Epidermal melanocyte (primary cell): ENCODE results near the gene PBX2.
A peak's percentile ranks its signal among the peaks of the same experiment; 100 is the strongest.
"Not testable (repeated sequence)": the region's sequence is repeated elsewhere in the genome, so short reads cannot be mapped to it uniquely, and the experiment has no call there.

ENCODE experiments used
- DNase-seq: peaks from one replicate; pipeline ENCODE4 v3.0.0; 2011; ENCODE audit warnings: low spot score; ENCODE audit not compliant: insufficient read length

Gene PBX2

GRCh38 chr6:32187725-32188380 is 2.1 kb downstream of the PBX2 start:
- not testable (repeated sequence) for DNase-seq

DNA sequence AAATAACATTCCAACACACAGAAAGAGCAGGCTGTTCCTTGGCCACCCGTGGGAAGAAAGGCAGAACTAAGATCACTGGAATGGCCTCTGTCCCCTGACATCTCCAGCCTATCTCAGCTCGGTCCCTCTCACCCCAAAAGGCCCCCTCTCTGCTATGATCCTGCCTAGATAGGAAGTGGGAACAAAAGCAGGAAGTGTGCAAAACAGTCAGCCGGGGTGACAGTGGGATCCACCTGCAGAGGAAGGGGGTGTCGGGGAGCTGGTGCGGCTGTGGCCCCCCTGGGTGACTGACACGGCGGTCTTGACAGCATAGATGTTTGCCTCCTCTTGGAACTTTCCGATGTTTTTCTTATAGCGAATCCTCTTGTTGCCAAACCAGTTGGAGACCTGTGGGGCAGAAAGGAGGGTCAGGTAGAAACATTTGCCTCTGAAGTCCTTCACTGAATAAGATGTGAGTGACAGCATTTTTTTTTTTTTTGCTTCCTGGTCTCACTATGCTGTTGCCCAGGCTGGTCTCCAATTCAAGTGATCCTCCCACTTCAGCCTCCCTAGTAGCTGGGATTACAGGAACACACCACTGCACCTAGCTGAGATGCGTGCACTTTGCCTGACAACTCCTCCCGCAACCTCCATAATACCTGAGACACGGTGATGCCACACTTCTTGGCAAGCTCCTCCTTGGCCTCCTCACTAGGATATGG is 2.8 kb downstream of the PBX2 start:
- DNase-seq, result no peak

GRCh38 chr6:32186151-32186840 is 3.7 kb downstream of the PBX2 start:
- not testable (repeated sequence) for DNase-seq

DNA sequence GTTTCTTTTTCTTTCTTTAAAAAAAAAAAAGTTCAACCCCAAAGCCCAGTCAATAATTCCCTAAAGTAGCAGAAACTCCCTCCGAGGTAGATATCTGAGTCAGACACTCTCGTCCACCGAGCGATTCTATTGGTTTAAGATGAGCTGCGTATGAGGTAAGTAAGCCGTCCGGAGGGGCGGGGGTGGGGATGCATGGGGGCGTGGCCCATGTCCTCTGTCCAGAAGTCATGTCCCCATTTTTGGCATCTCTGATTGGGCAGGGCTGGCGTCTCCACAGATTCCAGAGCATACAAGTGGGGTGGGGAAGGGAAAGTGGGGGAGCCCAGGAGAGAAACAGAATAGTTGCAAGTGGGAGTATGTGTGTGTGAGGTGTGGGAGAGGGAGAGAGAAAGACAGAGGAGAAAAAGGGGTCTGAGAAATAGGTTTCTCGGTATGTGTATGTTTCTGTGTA is 4.3 kb downstream of the PBX2 start:
- not testable (repeated sequence) for DNase-seq

GRCh38 chr6:32184084-32184640 is 5.8 kb downstream of the PBX2 start, which contains the start of gene AGER:
Gene AGER, minus strand, starts transcription at chr6:32184253. Its CDS starts 31 bp downstream, at chr6:32184222.
- no peak for DNase-seq

- no peak for DNase-seq
These were observed 6.4 kb downstream of the PBX2 start for GRCh38 chr6:32183483-32184083.

DNA sequence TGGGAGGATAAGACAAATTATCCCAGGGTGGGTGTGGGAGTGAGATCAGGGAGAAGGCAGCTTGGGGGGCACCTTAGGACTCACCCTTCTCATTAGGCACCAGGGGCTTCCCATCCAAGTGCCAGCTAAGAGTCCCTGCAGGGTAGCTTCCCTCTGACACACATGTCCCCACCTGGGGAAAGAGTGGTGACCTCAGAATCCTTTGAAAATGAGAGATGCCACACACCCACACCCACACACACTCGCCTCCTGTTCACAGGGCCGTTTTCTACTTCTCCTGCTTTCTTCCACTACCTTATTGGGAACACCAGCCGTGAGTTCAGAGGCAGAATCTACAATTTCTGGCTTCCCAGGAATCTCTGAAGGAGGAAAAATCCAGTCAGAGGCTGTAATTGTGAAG is 7.0 kb downstream of the PBX2 start:
- DNase-seq, result no peak

- DNase-seq, result no peak
These were observed 7.4 kb downstream of the PBX2 start for GRCh38 chr6:32182555-32182981.

DNA sequence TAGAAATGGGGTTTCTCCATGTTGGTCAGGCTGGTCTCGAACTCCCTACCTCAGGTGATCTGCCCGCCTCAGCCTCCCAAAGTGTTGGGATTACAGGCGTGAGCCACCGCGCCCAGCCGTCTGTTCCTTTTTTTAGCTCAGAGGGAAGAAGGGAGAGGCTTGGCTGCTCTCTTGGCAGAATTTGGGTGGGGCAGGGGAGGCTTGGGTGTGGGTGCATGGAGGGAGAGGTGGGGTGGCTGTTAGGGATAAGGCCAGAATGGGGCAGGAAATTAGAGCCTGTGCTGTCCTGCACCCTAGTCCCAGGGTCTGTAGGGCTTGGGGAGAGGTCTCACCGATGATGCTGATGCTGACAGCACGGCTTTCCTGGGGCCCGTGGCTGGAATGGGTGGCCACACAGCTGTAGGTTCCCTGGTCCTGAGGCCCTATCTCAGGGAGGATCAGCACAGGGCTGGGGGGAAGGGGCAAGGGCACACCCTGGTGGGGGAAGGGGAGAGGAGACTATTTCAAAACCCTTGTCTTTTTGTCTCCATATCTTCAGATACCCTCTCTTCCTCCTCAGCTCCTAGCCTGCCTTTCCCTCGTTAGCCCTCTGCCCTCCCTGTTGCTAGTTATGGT is 8.0 kb downstream of the PBX2 start:
- DNase-seq, result no peak

GRCh38 chr6:32181148-32181702 is 8.8 kb downstream of the PBX2 start:
- DNase-seq, result no peak

DNA sequence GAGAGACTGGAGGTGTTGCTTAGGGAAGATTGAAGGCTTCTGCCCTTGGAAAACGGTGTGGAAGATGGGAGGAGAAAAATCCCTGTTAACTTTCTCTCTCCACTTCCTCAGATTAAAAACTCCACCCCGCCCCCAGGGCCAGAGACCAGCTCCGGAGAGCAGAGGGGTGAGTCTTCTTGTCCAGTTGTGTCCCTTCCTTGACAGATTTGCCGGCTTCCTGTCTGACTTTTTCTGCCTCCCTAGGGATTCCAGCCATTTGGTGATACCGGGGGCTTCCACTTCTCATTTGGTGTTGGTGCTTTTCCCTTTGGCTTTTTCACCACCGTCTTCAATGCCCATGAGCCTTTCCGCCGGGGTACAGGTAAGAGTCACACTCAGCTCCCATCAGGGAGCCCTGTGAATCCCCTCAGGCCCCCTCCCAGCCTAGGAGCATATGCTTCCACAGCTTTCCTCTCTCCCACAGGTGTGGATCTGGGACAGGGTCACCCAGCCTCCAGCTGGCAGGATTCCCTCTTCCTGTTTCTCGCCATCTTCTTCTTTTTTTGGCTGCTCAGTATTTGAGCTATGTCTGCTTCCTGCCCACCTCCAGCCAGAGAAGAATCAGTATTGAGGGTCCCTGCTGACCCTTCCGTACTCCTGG is 10.1 kb downstream of the PBX2 start:
- no peak for DNase-seq

GRCh38 chr6:32178547-32179440 is 11.2 kb downstream of the PBX2 start:
- DNase-seq, result no peak

DNA sequence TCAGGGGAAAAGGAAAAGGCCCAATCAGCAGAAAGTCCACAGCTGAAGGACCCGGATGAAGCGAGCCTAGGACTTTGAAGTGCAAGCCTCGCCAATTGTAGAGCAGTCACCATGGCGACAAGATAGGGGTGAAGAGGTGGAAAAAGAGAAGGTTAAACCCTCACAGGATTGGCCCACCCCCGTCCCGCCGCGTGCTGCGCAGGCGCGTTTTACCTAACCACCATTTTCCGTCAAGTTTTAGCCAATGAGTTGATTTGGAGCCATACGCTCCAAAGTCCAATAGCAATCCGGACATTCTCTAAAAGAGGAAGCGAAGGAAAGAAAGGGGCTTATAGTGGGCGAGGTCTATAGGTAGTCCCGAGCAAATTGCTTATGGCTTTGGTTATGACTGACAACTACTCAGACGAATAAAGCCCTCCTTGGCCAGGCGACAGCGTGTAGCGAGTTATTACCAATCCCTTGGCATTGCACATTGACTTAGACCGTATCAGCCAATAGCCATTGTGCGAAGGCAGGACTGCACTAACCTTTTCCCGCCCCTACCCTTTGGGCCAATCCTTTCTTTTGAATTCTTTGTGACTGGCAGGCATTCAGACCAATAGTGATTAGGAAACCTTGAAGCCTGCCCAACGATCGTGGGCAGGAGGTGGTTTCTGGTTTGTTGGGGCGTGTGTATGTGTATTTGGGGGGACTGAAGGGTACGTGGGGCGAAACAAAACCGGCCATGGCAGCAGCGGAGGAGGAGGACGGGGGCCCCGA is 12.0 kb downstream of the PBX2 start, which contains the start of gene RNF5:
Gene RNF5 (plus strand): TSS at position 618 of the 759 bp plus-strand sequence. CDS start 107 bp downstream, at position 725.
- peak; percentile 98 for DNase-seq

DNA sequence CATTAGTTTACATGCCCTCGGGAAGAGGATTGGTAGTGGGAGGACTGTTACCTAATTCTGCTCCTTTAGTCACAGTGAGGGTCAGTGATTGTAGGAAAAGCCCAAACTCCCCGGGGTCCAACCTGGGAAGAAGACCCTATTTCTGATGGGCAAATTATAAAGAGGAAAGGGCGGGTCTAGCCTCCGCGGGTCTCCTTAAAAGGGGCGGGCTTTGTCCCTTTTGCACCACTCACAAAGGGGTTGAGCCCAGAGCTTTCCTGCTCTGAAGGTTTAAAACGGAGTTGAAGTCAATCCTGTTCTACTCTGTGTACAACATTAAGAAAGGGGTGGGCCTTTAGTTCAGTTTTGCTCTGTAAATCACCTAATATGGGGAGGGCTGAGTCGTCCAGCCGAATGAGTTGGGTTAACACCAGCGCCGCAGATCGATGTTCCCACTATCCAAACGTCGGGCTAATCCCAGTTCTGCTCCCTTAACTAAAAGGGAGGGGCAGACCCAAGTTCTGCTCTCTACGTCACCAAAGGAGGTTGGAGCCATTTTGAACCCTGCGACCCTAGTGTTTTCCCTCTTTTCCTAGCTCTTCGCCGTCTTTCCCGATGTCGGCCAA is 12.7 kb downstream of the PBX2 start:
- DNase-seq, result no peak

DNA sequence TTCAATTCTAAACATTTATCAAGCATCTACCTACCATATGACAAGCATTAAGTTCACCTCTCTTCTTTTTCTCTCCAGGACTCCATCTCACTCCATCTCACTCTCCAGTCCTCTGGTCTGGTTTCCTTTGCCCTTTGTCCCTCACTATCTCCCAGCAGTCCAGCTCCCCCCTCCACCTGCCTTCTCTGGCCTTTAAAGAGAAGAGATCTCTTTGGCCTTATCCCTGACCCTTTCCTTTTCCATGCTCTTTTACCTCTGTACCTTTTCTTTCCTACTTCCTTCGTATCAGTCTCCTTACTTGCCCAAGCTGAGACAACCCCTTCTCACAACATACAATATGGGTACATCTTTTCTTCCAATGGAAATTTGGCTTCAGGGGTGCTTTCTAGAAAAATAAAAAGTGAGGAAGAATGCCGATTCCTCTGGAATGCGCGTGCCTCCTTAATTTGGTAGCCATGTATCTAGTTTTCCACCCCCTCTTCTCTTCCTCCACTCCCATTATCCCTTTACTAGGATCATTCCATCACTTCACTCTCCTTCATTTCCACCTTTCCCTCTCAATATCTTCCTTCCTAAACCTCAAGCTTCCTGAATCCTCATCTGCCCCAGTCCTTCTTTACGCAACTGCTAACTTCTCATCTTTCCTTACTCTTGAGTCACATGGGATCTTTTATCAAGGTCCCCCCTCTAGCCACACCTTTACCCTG is 13.4 kb downstream of the PBX2 start:
- DNase-seq, result no peak

DNA sequence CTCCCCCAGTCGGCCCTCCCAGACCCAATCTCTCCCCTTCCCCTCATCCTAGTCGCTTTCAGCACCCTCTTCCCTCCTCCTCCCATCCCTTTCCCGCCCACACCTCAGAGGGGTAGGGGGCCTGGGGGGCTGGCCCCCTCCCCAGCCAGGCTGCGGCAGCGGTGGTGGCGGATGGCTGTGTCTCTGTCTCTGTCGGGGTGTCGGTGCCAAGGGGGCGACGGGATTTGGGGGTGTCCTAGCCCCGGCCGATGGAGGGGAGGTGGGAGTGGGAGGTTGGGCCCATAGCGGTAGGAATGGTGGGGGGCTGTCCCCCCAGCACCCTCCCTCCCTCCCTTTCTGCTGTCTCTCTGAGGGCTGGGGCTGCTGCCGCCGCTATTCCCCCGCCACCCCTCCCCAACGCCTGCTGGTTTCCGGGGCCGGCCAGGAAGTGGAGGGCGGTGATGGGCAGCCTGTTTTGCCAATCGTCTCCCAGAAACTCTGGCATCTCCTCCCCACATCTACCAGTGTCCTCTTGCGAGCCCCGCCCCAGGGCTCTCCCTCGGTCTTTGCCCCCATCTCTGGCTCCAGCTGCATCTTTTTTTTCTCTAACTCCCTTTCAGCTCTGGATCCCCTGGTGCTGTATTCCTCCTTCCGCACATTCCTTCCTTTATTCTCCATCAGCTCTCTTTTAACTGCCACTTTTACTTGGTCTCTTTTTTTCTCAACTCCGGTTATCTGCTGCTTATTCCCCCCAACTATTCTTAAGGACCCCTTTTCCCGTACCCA is 14.1 kb downstream of the PBX2 start, which contains the start of gene AGPAT1:
Gene AGPAT1 (minus strand): TSS at position 374 of the 765 bp plus-strand sequence. CDS start 4,588 bp downstream, outside the sequence.
- DNase-seq, result peak; percentile 98
